ENCODE measurements around the gene C8A.

- no peak for TF ChIP-seq CTCF (IDR thresholded peaks at IDR 0.05)
- no peak for TF ChIP-seq POLR2A (IDR thresholded peaks at IDR 0.05)
Observed at GRCh38 chr1:56898005-56898373, 43.4 kb downstream of the C8A start.
